ENCODE data around the gene ALDH1L2.

DNA sequence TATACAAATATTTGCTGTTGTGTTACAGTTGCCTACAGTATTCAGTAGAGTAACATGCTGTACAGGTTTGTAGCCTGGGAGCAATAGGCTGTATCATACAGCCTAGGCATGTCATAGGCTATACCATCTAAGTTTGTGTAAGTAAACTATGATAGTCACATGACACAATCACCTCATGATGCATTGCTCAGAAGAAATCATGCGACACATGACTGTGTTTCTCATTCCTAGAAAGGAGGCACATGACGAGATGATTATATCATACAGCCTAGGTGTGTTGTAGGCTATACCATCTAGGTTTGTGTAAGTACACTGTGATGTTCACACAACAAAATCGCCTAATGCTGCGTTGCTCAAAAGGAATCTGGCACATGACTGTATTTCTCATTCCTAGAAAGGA, 66.2 kb downstream of the ALDH1L2 start:
- TF ChIP-seq, protein P1, sequence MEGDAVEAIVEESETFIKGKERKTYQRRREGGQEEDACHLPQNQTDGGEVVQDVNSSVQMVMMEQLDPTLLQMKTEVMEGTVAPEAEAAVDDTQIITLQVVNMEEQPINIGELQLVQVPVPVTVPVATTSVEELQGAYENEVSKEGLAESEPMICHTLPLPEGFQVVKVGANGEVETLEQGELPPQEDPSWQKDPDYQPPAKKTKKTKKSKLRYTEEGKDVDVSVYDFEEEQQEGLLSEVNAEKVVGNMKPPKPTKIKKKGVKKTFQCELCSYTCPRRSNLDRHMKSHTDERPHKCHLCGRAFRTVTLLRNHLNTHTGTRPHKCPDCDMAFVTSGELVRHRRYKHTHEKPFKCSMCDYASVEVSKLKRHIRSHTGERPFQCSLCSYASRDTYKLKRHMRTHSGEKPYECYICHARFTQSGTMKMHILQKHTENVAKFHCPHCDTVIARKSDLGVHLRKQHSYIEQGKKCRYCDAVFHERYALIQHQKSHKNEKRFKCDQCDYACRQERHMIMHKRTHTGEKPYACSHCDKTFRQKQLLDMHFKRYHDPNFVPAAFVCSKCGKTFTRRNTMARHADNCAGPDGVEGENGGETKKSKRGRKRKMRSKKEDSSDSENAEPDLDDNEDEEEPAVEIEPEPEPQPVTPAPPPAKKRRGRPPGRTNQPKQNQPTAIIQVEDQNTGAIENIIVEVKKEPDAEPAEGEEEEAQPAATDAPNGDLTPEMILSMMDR (conservative IDR thresholded peaks at IDR 0.05), result no peak
- TF ChIP-seq EZH2 (IDR thresholded peaks at IDR 0.05; ENCODE audit: low read depth), result no peak
